ENCODE results near the gene NRP1.

The NRP1 gene

DNA sequence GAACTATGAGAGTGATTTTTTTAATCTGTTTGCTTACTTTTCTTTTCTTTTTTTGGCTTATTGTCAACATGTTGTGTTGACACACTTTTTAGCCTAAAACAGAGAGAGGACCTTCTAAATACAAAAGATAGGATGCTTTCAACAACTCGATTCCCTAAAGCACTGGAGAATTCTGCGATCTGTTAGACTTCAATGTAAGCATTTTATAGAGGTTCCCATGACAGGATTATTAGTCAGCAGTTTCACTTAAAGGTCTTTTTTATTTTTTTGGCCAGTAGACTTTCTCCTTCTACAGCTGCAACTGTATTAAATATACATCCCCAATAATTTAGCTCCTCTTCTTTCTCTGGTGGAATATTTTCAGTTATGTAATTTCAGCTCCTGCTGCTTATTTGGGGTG, 12.7 kb upstream of the NRP1 start:
- no peak for DNase-seq

DNA sequence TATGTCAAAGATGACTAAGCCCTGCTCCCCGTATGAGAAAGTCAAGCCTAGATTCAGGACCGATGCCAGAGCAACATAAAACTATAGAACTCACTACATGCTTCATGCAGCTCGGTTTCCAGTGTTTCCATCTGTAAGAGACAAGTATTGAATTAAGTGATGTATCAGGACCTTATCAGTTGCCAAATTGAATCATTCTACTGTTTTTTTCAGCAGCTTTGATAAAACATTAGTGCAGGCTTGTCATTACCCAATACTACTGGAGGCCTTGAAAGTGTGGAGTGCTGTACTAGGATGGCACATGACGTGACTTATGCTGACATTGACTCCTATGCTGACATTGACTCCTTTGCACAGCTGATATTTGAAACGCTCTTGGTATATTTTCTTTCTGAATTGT, 10.8 kb upstream of the NRP1 start:
- no peak for DNase-seq

DNA sequence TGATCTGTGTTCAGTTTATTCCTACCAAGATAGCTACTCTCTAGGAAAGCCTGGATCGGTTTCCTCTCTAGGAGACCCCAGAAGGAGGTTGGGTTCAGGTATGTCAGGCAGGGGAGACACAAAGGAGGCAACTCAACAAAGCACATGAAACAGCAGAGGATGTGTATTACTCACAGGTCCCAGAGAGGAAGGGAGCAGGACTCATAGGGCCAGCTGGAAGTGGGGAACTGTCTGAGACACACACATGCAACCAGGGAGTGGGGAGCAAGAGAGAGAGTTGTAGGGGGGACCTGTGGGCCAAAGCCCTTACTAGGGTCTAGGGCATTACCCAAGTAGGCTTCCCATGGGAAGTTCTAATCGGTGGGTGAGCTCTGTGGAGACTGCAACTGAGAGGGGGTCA, 10.2 kb upstream of the NRP1 start:
- DNase-seq: no peak

DNA sequence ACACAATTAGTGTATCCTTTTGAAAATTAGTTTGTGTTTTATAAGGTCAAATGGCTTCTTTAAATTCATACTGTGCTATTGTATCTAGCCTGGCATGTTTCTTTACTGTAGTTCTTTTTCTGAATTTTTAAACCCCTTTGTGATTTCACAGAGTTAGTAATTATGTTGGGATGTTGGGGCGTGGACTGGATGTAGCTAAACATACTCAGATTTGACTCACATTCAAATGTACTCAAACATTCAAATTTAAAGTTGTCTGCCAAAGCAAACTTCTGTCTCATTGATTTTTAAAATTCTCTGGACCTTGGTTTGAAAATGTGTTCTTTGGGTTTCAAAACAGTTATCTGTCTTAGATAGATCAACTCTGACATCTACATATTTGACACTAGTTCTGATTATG, 7.2 kb upstream of the NRP1 start:
- DNase-seq: no peak

DNA sequence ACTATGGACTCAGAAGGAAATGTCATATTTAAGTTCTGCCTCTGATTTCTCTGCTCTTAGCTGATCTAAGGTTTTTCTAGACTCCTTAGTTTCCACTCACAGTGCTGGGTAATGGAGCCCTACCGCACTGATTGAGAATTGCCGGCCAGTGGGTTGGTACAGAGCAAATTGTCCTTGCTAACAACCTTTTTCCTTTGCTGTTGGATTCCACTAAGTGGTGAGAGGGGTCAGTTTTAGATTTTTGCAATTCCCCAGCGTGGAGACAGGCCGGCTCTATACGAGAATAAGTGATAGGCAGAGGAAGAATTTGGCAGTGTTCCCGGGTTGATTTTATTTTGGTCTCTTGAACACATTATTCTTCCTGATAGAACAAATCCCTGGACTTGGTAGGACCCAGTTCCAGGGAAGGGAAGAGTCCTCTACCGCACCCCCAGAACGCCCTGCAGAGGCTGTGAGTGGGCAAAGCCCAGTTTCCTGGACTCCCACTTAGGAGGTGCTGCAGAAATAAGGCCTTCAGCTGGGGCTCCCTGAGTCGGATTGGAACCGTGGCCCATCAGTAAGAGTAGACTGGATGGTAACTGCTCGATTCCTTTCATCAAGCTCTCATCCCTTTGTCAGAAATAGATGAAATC, 3.0 kb upstream of the NRP1 start:
- no peak for DNase-seq

DNA sequence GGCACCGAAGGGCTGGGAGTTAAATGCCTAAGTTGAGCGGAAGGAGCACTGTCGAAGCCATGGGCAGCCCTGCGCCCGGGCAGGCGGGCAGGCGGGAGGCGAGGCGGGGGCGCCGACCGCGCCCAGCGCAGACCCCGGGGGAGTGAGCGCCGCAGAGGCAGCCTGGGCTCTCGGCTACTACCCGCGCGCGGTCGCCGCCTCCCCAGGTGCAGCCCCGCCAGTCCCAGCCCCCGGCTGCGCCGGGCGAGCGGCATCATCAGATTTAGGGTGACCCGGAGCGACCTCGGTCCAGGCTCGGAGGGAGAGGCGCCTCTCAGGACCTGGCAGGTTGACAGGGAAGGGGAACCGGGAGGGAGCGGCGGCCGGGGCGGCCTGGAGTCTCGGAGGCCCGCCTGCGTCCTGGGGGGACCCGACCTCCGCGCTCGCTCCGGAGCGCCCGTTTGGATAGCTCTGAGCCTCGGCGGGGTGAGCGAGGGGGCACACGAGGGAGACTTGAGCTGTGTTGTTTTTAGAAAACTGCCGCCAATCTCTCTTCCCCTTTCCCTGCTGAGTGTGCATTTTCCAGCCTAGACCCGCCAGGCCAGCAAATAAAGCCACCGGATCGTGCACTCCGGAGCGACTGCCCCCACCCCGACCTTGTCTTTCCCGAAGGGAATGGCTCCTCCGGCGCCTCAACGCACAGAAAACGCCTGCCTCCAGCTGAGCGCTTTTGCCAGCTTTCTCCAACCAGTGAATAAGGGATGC, 2.3 kb upstream of the NRP1 start:
- DNase-seq: no peak

DNA sequence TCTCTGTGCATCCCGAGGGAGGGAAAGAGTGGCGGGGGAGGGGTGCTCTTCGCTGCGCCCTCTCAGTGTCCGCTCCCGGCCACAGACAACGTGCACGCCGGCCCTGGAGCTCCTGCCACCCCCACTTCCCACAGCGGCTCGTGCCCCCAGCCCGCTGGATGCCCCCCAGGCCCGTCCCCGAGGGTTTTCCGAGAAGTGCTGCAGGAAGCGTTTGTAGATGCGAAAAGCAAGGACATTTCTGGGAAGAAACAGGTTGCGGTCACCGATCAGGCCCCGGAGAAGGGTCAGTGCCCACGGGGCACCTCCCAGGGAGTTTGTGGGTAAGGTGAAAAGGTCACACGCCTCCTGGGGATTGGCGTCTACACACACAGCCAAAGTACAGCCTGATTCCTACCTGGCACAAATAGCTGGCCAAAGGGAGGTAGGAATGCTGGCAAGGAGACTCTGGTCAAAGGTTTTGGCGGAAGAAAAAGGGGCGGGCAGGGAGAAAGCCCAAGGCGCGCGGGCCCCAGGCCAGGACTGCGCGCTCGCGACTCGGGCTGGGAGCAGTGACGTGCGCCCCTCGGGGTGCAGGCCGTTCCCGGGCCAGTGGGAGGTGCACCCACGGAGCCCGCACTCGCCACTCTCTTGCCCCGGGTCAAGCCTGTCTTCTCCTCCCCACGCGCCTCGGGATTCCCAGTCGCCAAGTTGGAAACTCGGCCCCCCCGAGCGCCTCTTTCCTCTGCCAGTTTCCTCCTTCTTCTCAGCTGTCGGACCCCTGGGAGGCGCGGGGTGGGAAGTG, 1.5 kb upstream of the NRP1 start:
- DNase-seq: no peak

DNA sequence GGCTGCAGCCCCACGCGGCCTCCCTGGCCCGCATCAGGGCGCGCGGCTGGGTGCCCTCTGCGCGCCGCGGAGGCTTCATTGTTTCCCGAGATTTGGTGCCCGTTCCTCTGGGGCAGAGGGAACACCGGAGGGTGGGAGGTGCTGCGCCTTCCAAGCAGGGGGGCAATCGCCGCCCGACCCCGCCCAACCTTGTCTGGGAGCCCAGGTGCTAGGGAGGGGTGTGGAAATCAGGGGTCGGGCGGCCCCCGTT, 1.0 kb upstream of the NRP1 start:
- DNase-seq: no peak

DNA sequence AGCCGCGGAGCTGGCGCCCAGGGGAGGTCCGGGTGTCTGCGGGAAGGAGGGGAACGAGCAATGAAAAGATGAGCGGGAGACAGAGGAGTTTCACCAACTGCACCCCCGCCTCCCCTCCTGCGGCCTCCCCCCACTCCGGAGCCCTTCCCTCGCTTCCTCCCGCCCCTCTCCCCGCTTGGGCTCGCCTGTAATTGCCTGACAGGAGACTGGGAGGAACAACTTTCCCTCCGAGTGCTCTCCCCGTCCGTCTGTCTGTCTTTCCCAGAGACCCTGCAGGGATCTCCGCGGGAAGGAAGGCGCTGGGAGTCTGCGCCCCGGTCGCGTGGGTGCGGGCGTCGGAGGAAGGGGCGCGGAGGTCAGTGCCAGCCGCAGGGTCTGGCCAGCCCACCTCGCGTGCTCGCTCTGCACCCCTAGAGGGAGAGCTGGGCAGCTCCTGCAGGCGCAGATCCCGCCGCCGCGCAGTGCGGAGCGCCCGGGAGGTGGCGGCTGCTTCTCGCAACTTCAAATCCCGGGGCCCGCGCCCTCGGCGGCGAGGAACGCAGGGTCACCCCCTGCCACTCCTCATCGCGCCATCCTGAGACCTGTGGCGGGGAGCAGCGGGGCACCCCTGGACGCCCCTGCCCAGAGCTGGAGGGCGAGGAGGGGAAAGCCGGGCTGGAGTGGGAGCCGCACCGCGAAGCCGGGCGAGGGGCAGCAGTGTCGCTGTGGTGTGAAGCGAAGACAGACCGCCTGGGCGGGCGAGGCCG, 511 bp upstream of the NRP1 start:
- peak; percentile 16 for DNase-seq

DNA sequence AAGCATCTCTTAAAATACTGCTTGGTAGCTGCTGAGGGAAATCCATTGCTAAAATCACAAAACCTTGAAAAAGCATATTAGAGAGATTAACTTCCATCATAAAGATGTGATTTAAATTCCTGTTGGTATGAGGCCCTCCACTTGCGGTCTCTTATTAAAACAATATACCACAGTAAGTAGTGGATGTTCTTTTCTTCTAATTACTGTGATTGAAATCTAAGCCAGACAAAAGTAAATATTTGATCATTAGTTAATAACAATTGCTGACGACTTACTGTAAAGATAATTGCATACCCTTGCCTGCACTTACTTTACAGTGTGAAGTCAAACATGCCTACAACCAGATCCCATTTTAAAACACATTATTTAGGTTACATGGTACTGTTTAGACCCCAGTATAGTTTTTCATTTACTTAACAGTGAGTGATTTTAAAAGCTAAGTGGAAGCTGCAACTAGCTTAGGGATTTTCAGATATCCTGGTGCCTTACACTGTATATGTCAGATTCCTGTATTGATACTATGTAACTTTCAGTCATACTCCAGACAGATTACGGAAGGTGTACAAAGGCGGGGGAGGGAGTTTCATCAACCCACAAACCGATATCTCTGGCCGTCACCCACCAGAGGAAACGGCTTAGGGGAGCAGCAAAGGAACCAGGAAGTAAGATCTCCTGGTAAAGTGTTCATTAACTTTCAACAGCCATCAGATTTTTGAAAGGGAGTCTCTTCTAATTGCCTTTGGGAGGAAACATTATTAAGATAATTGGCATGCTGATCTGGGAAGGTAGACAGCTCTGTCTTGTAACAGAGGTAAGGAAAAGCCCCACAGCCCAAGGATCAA, 986 bp downstream of the NRP1 start:
- DNase-seq: peak; percentile 37

DNA sequence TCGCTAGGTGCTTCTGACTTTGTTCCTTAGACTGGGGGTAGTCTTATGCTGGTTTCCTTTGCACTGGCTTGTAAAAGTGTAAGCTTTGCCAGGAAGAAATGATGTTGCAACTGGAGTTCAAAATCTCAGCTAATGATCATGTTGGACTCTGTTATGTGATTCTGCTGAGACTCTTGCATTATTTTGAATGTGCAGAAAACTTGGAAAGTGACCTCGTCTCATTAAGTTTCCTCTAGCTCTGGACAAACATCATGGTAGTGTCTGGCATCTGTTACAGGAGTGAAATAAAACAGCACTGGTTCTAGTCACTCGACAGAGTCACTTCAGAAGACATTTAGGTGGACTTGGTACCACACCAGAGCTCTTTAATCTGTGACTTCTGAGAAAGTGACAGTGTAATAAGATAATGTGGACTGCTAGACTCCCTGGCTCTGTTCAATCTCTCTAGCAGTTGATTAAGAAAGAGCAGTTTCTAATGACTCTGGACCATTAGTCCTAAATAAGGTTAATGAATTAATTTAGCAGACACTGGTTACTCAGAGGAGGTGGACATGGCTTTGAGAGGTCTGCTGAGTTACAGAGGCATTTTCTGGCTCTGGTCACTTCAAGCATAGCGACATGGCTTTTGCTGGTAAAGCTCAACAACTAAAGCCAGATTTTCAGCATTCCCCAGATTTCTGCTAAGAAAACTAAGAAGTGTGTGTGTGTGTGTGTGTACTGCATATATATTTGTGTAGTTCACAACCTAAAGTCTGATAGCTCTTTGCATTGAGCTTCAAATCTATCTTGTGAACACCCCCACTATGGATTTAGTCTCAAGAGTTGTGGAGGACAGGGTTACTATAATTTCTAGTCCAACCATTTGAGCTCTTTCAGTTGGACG, 2.0 kb downstream of the NRP1 start:
- no peak for DNase-seq

DNA sequence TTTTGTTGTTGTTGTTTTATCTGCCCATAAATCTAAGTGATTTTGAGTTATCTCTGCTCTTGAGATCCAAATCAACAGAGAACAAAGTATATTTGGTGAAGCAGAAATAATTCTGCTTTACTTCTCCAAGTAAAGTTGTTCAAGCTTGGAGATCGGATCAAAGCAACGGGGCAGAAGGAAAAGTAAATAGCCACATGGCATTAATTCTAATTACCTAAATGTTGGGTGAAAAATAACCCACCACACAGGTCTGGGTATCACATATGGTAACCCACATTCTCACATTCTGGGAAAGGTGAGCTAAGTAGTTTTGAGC, 3.1 kb downstream of the NRP1 start:
- DNase-seq: no peak

DNA sequence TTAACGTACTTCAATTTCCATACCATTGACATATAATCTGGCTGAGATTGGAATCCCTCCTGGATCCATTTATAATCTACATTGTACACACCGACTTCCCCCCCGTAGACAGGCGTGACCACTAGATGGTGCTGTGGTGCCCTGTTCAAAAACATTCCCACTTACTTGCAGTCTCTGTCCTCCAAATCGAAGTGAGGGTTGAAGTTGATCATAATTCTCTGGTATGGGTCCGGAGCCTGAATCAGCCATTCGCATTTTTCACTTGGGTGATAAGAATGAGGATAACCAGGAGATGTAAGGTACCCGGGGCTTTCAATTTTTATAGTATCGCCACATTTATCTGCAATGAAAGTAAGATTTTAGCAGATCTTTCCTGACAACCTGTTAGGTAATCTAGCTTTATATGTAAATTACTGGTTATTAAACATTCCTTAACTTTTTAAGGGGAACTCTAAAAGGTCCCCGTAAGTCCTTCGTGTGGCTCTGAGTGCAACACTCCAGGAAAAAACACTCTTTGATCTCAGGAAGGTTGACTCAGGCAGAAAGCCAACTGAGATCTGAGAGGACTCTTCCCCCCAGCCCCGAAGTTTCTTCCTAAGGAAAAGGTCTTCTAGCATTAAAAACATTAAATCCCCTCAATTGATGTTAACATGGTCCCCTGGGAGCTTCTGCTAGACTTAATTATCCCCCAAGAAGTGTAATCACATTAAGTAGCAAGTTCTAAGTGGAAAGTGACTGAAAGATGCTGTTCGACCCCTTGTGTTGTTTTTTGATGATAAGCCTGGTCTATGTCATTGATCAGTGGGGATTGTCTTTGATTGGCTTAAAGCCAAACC, 3.7 kb downstream of the NRP1 start:
- DNase-seq: peak; percentile 72

DNA sequence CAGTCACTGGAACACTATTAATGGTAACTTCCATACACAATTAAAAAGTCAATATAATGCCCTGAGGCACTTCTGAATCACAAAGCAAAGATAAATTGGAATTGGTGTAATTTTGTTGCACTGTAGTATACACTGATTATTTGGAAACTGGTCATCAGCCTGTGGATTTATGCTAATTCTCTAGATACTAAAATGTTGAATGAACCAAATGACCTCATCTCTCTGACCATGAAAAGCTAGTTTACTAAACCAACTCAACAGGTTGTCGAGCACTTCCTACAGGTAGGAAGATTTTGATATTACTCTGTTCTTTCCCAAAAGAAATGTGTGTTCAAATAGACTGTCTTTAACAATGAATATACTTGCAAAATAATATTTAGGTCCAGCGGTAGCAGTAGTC, 5.3 kb downstream of the NRP1 start:
- no peak for DNase-seq

DNA sequence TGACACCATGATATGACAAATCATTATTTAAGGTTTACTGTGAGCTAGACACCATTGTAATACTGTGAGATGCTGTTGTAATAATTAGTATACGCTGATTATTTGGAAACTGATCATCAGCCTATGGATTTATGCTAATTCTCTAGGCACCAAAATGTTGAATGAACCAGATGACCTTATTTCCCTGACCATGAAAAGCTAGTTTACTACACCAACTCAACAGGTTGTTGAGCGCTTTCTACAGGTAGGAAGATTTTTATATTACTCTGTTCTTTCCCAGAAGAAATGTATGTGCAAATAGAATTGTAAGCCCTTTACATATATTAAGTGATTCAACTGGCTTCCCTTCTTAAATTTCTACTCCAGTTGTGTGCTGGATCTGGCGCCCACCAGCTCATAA, 6.2 kb downstream of the NRP1 start:
- no peak for DNase-seq

DNA sequence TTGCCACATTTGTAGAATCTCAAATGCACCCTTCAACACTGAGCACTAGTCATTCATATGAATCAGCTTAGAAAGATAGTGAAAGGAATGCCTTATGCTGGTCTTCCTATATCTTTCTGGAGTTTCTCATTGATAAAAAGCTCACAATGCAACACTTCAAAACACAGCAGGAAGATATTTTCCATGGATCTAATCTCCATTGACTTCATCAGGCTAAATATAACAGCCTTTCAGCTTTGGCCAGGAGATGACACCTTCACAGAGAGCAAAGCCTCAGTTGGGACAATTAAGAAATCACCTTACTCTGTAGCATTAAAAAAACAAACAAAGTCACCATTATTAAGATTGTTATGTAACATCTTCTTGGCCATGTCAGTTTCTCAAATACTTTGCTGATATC, 6.7 kb downstream of the NRP1 start:
- no peak for DNase-seq

DNA sequence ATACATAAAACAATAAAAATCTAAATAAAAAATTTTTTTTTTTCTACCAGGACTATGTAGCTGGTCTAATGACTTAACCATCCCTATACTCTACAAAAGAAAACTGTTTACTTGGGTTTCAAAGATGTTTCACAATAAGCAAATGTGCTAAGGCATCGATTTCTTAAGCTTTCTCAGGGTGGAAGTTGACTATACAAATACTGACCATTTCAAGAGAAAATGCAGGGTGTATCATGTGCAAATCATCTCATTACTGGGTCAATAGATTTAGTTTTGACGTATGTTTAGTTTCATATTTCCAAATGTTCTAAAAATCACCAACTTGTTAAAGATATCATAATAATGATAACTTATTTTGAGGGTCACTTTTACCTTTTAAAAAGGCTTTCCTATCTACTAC, 7.5 kb downstream of the NRP1 start:
- DNase-seq: no peak

DNA sequence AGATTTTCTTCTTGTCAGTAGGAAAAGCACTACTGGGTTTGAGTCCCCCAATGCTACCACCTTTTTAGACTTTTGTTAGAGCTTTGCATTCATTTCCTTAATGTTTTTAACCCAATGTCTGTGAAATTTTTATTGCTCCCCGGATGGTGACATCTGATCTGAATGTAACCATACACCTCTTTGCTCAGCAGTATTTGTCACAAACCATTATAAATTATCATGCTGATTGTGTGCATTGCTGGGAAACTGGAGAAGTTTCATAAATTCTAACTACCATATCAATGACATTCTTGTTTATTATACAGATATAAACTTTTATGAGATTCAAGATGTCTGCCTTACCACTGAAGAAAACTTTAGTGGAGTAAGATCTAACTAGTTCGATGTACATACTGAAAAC, 8.5 kb downstream of the NRP1 start:
- no peak for DNase-seq

DNA sequence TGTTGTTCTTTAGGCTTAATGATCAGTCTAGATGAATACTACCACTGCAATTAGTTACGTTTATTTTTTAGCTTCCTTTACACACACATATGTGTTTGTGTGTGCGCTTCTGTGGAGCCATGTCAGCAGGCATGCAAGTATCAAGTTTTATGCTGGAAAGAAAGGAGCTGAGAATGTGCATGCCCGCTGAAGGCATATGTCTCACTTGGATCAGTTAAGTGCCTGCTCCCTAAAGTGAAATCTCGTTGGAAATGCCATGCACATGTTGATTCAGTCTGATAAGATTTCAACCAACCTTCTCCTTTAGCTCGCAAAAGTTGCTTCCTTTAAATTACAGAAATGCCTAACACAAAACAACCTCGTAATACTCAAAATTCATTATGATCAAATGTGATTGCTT, 10.7 kb downstream of the NRP1 start:
- DNase-seq: no peak

DNA sequence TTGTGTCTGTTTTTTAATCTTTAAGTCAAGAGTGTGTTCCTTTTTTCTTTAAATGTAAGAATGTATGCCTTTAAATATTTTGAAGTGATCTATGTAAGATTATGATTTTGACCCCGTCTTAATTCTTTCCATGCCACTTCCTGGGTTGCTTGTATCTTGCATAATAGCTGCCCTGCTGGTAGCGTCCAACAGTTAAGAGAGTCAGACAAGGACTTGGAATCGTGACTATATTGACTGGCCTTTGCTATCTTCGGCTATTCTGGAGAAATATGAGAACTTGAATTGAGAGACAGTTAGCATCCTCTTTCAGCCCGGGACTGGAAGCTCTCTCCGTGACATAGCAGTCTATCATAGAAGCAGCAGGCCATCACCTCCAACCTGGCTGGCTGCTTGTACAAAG, 13.0 kb downstream of the NRP1 start:
- no peak for DNase-seq

DNA sequence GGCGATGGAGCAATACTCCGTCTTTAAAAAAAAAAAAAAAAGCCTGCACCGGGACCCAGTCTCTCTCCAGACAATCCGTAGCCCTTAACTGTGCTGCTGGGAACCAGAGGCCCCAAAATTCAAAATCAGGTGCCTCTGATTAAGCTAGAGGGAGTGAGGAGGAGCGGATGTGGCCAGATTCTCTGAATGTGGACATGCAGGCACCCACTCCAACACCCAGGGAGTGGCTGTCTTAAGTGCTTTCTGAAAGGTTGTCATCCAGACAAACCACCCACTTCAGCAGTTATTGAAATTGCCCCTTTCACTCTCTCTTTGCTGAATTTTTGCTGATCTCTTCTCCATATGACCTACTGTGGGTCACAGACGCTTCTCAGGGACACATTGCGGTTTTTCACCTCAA, 14.2 kb downstream of the NRP1 start:
- DNase-seq: no peak
